GM10248 (cell line): ENCODE data around the gene AP4S1.

Experiments used
- CTCF ChIA-PET: fragments of 300-600 bp; sonication (Branson Sonifier 250); formaldehyde crosslinking; extraction: SDS; loops from one replicate; lab custom pipeline; 2021; ENCODE audit warnings: antibody characterized with exemption; lab: Yijun Ruan, JAX
- POLR2A ChIA-PET: fragments of 350-650 bp; sonication (Branson Sonifier 250); formaldehyde crosslinking; extraction: SDS; loops from one replicate; lab custom pipeline; 2020; ENCODE audit warnings: antibody characterized with exemption; lab: Yijun Ruan, JAX
- DNase-seq: peaks from one replicate; pipeline ENCODE4 v3.0.0; 2012; ENCODE audit errors: extremely low spot score
- CTCF ChIP-seq: IDR thresholded peaks from 2 replicates; pipeline ENCODE4 v1.5.1; 2012; ENCODE audit warnings: mild to moderate bottlenecking, low read depth; ENCODE audit errors: extremely low read depth, missing control alignments, control extremely low read depth

The AP4S1 gene

GRCh38 chr14:31070431-31070830, 45.0 kb downstream of the AP4S1 start:
- CTCF ChIA-PET = interaction anchor here (0.8 to 2.7 kb wide), 6 partner anchors 8 to 87 kb away, joined by 3 to 11 read pairs (median 4); no protein-coding TSS in a partner anchor
- DNase-seq = no peak
- no peak for TF ChIP-seq CTCF
- POLR2A ChIA-PET = no interaction called here

DNA sequence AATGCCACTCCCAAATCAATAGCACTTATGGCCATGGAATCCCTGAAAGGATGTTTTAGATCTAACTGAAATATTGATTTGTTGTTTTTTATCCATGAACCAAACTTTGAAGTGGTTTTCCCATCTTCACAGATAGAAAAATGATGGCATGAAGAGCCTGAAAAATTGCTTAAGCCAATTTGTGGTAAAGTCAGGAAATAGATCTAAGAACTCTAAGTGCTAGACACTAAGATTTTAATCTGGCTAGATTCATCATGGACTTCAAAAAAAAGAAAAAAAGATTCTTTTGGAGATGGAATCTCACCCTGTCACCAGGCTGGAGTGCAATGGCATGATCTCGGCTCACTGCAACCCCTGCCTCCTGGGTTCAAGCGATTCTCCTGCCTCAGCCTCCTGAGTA, 45.7 kb downstream of the AP4S1 start:
- TF ChIP-seq CTCF = no peak
- ChIA-PET CTCF (interaction anchor here (1.3 to 1.8 kb wide), 3 partner anchors 9 to 88 kb away, joined by 3 to 5 read pairs (median 4); no protein-coding TSS in a partner anchor), POLR2A (no interaction called here)
- no peak for DNase-seq

DNA sequence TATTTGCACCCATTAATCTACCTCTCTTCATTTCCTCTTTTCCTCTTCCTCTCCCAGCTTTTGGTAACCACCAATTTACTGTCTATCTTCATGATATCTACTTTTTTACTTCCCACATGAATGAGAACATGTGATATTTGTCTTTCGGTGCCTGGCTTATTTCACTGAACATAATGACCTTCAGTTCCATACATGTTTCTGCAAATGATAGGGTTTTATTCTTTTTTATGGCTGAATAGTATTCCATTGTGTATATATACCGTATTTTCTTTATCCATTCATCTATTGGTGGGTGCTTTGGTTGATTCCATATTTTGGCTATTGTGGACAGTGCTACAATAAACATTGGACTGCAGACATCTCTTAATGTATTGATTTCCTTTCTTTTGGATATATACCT, 49.7 kb downstream of the AP4S1 start:
- DNase-seq = no peak
- TF ChIP-seq CTCF = no peak
- ChIA-PET POLR2A (no interaction called here), CTCF (no interaction called here)

- POLR2A ChIA-PET = no interaction called here
- CTCF ChIA-PET = interaction anchor here (1.3 kb wide), 1 partner anchor 97 kb away, joined by 3 read pairs; no protein-coding TSS in a partner anchor
- no peak for DNase-seq
- TF ChIP-seq CTCF = no peak
Observed at GRCh38 chr14:31078766-31079165, 53.3 kb downstream of the AP4S1 start.

DNA sequence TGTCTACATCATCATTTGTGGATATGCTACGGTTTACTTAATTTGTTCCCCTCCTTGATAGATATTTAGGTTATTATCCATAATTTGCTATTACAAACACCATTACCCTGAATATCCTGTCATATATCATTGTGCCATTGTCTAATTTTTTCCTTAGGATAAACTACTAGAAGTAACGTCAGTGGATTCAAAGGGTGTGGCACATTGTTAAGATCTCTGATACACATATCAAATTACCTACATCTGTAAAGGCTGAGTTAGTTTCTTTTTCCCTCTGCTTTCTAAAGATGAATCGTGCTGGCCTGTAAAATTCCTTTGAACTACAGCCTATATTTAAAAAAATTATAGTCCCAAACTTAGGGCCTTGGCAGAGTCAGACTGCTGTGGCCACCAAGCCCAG, 54.6 kb downstream of the AP4S1 start:
- ChIA-PET POLR2A (no interaction called here), CTCF (interaction anchor here (1.2 kb wide), 2 partner anchors 10 to 90 kb away, joined by 3 to 4 read pairs; no protein-coding TSS in a partner anchor)
- DNase-seq = no peak
- no peak for TF ChIP-seq CTCF

DNA sequence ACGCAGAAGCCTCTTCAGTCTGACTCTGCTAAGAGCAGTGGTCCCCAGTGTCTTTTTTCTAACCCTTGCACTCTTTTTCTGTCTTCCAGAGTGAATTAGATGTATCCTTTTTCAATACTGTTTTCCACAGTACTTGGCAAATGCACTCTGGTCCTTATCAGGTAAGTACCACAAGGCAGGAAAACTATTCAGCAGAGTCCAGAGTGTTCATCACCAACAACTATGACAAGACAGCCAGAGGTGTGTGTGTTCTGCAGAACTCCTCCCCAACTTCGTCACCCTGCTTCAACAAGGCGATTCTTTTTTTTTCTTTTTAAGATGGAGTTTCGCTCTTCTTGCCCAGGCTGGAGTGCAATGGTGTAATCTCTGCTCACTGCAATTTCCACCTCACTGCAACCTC, 55.0 kb downstream of the AP4S1 start:
- POLR2A ChIA-PET = no interaction called here
- CTCF ChIA-PET = interaction anchor here (1.2 kb wide), 1 partner anchor 90 kb away, joined by 3 read pairs; no protein-coding TSS in a partner anchor

More for the DNA sequence above, 55.0 kb downstream of the AP4S1 start:
- no peak for TF ChIP-seq CTCF
- DNase-seq = no peak
